Measurements from ENCODE around the gene NT5C1B.

DNA sequence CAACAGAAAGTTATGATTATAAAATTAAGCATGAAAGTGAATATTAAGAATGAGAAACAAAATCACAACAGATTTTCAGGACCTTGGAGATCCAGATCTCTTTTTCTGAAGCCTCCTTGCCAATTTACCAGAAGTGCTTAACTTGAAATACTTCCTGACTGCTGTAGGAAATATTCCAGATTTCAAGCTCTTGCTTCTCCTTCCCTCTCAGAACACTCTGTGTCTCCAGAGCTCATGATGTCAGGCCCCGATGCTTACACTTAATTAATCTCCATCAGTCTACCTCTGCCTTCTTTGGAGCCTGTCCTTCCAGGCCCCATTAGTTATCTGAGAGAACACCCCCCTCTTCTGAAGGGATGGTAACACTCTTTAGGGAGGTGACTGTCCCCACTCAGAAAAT, 20.7 kb upstream of the NT5C1B start:
- TF ChIP-seq, protein P1, sequence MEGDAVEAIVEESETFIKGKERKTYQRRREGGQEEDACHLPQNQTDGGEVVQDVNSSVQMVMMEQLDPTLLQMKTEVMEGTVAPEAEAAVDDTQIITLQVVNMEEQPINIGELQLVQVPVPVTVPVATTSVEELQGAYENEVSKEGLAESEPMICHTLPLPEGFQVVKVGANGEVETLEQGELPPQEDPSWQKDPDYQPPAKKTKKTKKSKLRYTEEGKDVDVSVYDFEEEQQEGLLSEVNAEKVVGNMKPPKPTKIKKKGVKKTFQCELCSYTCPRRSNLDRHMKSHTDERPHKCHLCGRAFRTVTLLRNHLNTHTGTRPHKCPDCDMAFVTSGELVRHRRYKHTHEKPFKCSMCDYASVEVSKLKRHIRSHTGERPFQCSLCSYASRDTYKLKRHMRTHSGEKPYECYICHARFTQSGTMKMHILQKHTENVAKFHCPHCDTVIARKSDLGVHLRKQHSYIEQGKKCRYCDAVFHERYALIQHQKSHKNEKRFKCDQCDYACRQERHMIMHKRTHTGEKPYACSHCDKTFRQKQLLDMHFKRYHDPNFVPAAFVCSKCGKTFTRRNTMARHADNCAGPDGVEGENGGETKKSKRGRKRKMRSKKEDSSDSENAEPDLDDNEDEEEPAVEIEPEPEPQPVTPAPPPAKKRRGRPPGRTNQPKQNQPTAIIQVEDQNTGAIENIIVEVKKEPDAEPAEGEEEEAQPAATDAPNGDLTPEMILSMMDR (conservative IDR thresholded peaks at IDR 0.05 in 1 of 2, IDR thresholded peaks at IDR 0.05 in 1 of 2; ENCODE audit: extremely low read depth in 1 of 2, insufficient read depth in 1 of 2, low read depth in 1 of 2, low read length in 2 of 2), result no peak
- no peak for TF ChIP-seq EZH2 (IDR thresholded peaks at IDR 0.05; ENCODE audit: borderline replicate concordance, low read length)

Data from mammary epithelial cell (primary cell).